Measurements from ENCODE around the gene PCDH15. TPM values are rescaled to one million over a fixed set of nuclear protein-coding genes. Genes with fewer than 3 reads are reported as not detected.

The PCDH15 gene
- total RNA-seq, 1 donor from 2014 or later: not detected

DNA sequence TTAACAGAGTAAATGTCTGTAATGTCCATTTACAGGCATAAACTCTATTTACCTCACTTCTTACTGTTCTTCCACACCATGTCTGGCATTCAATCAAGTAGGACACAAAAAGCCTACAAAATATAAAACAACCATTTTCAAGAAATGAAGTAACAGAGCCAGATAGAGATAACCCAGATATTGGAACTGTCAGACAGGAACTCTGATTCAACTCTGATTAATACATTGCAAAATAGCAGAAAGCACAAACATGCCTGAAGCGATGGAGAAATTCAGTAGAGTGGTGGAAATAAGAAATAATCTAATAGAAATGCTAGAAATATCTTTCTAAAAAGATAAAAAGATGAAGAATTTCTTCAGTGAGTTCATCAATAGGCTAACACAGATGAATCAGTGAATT lies 964.4 kb downstream of the PCDH15 start:
- no peaks in the 10 kb centered on the region for H3K36me3 ChIP-seq (ENCODE audit: control insufficient read depth, insufficient read depth, low read length)
- TF ChIP-seq, protein P1, sequence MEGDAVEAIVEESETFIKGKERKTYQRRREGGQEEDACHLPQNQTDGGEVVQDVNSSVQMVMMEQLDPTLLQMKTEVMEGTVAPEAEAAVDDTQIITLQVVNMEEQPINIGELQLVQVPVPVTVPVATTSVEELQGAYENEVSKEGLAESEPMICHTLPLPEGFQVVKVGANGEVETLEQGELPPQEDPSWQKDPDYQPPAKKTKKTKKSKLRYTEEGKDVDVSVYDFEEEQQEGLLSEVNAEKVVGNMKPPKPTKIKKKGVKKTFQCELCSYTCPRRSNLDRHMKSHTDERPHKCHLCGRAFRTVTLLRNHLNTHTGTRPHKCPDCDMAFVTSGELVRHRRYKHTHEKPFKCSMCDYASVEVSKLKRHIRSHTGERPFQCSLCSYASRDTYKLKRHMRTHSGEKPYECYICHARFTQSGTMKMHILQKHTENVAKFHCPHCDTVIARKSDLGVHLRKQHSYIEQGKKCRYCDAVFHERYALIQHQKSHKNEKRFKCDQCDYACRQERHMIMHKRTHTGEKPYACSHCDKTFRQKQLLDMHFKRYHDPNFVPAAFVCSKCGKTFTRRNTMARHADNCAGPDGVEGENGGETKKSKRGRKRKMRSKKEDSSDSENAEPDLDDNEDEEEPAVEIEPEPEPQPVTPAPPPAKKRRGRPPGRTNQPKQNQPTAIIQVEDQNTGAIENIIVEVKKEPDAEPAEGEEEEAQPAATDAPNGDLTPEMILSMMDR (IDR thresholded peaks at IDR 0.05; ENCODE audit: insufficient read depth, low read length, severe bottlenecking): no peak
- DNase-seq (ENCODE audit: low read depth) (peak; percentile 81), FAIRE-seq (no peak)
- no peak overlapping the region for H3K4me3 ChIP-seq (ENCODE audit: low read depth, low read length)
- H3K27me3 ChIP-seq (ENCODE audit: control insufficient read depth, insufficient read depth, low read length): no peaks in the 10 kb centered on the region

DNA sequence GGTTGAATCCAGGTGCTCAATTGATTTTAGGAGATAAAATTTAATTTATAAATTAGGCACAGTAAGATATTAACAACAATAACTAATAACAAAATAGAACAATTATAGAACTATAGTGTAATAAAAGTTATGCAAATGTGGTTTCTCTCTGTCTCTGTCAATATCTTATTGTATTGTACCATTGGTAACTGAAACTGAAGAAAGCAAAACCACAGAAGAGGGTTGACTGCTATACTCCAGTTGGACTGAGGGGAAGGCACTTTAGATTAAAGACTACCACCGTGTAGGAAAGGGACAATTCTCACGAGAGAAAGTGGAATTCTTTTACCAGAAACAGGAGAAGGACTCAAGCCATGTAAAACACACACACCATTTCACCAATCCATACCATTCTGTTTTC lies 967.1 kb downstream of the PCDH15 start:
- Histone ChIP-seq H3K4me3 (ENCODE audit: low read depth, low read length) (no peak overlapping the region), H3K36me3 (ENCODE audit: control insufficient read depth, insufficient read depth, low read length) (no peaks in the 10 kb centered on the region), H3K27me3 (ENCODE audit: control insufficient read depth, insufficient read depth, low read length) (no peaks in the 10 kb centered on the region)
- FAIRE-seq (no peak), DNase-seq (ENCODE audit: low read depth) (no peak)
- TF ChIP-seq, protein P1 (IDR thresholded peaks at IDR 0.05; ENCODE audit: insufficient read depth, low read length, severe bottlenecking): no peak

DNA sequence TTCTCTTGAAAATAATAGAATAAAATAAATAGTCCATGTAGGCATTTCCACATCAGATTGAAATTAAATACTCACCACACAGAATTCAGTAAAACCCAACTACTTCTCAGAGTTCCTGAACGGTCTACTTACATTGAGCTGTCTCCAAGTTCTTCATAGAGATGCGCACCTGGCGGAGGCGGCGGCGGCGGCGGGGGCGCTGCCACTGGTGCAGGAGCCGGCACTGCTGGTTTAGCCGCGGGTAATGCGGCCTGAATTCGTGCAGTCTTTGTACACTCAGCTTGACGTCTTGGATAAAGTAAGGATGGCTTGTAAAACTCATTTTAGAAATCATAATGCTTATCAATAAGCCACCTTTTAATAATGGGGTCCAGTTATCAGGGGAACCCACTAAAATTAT lies 973.8 kb downstream of the PCDH15 start:
- no peaks in the 10 kb centered on the region for H3K27me3 ChIP-seq (ENCODE audit: control insufficient read depth, insufficient read depth, low read length)
- no peaks in the 10 kb centered on the region for H3K36me3 ChIP-seq (ENCODE audit: control insufficient read depth, insufficient read depth, low read length)
- H3K4me3 ChIP-seq (ENCODE audit: low read depth, low read length): no peak overlapping the region
- no peak for FAIRE-seq
- DNase-seq (ENCODE audit: low read depth): no peak
- TF ChIP-seq, protein P1 (IDR thresholded peaks at IDR 0.05; ENCODE audit: insufficient read depth, low read length, severe bottlenecking): no peak

DNA sequence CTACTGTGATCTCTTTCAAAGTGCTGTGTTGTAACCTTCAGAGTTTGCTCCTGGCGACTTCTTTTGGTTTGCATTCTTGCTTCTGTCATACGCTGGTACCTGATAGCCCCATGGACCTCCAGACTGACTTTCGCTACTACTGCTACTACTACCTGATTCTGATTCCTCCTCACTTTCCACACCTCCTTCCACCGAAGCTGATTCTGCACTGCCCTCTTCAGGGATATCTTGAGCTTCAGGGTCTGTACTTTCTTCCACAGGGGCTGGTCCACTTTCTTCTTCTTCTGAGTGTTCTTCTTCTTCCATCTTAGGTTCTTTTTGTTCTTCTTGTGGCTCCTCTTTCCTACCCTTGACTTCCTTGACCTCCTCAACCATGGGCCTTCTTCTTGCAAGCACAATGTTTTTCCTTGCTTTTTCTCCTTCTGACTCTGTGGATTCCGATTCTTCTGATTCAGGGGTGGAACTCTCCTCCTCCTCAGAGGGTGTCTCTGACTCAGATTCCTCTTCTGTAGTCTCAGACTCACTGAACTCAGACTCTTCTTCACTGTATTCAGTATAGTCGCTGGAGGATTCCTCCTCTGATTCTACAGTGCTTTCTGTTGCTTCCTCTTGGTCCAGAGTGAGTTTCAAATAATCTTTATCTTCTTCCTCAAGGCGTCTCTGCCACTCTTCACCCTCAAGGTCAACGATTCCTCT lies 992.2 kb downstream of the PCDH15 start:
- H3K27me3 ChIP-seq (ENCODE audit: control insufficient read depth, insufficient read depth, low read length): no peaks in the 10 kb centered on the region
- no peaks in the 10 kb centered on the region for H3K36me3 ChIP-seq (ENCODE audit: control insufficient read depth, insufficient read depth, low read length)
- no peak overlapping the region for H3K4me3 ChIP-seq (ENCODE audit: low read depth, low read length)
- DNase-seq (ENCODE audit: low read depth) (no peak), FAIRE-seq (peak; percentile 36)
- TF ChIP-seq, protein P1 (IDR thresholded peaks at IDR 0.05; ENCODE audit: insufficient read depth, low read length, severe bottlenecking): no peak

DNA sequence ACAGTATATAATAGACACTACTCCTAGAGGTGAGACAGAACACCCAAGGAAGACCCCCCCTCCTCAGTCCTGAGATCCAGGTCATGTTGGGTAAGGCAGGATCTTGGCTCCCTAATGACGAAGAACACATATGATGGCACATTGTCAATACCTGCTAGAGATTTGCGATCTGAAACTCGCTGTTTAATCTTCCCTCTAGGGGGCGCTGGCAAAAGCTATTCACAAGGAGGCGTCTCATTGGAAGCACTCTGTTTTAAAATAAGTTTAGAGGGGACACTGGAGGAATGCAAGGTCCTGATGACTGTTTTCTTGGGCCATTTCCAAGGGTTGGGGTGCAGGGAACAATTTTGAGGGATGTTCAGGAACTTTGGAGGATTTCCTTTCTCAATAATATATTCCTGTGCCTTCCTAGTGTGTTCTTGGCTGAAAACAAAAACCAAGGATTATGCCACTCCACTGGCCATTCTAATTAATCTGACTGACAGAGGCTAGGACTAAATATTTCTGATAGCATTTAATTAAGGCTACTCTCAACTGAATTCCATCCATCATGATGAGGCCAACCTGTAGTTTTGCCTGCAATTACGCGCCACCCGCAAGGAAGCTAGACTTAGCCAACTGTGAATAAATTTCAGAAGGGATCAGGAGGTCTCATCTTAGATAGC lies 1014.7 kb downstream of the PCDH15 start:
- DNase-seq (ENCODE audit: low read depth) (no peak), FAIRE-seq (no peak)
- TF ChIP-seq, protein P1 (IDR thresholded peaks at IDR 0.05; ENCODE audit: insufficient read depth, low read length, severe bottlenecking): peak; percentile 23
- no peak overlapping the region for H3K4me3 ChIP-seq (ENCODE audit: low read depth, low read length)
- H3K27me3 ChIP-seq (ENCODE audit: control insufficient read depth, insufficient read depth, low read length): no peaks in the 10 kb centered on the region
- H3K36me3 ChIP-seq (ENCODE audit: control insufficient read depth, insufficient read depth, low read length): no peaks in the 10 kb centered on the region
